HL-60 (cell line): ENCODE results near the gene NME5.

ENCODE experiments used
- DNase-seq, 2 experiments: peaks; one replicate each; pipeline ENCODE4 v3.0.0-alpha.2; 2010 to 2020; ENCODE audit warnings: low read depth in 1 of 2, low spot score in 1 of 2
- H3K27ac ChIP-seq: fragments of 250-450 bp; sonication (Bioruptor Pico); replicated peaks from 2 replicates; pipeline ENCODE4 v1.5.1; 2020; ENCODE audit warnings: mild to moderate bottlenecking, moderate library complexity
- H3K27me3 ChIP-seq: fragments of 250-450 bp; sonication (Bioruptor Pico); 2 replicates; pipeline ENCODE4 v1.5.1; 2021; ENCODE audit warnings: mild to moderate bottlenecking, moderate library complexity; ENCODE audit not compliant: insufficient read depth, poor library complexity, severe bottlenecking
- H3K4me3 ChIP-seq: replicated peaks from 2 replicates; pipeline ENCODE4 v1.5.1; 2011; ENCODE audit warnings: mild to moderate bottlenecking, control low read depth, low read length; ENCODE audit not compliant: insufficient read depth
- CTCF ChIP-seq: IDR thresholded peaks from one replicate; pipeline ENCODE4 v1.5.1; 2011; ENCODE audit warnings: low read length, control low read depth, inconsistent platforms; ENCODE audit not compliant: insufficient read depth
- GABPA ChIP-seq: IDR thresholded peaks from 2 replicates; pipeline ENCODE4 v1.6.1; 2012; ENCODE audit warnings: low read depth
- POLR2AphosphoS5 ChIP-seq: IDR thresholded peaks from 2 replicates; pipeline ENCODE4 v1.6.1; 2012; ENCODE audit warnings: low read depth
- REST ChIP-seq: IDR thresholded peaks from 2 replicates; pipeline ENCODE4 v1.6.1; 2012; ENCODE audit warnings: low read depth; ENCODE audit not compliant: insufficient replicate concordance
- SPI1 ChIP-seq: IDR thresholded peaks from 2 replicates; pipeline ENCODE4 v1.6.1; 2012; ENCODE audit warnings: low read depth, mild to moderate bottlenecking, borderline replicate concordance

Gene NME5

GRCh38 chr5:138109463-138110265, 29.6 kb downstream of the NME5 start:
- H3K27ac ChIP-seq: no peak overlapping the region
- DNase-seq: no peak
- TF ChIP-seq GABPA (no peak), REST (no peak), SPI1 (no peak), POLR2AphosphoS5 (no peak), CTCF (no peak)

GRCh38 chr5:138107213-138107612, 32.0 kb downstream of the NME5 start:
- Histone ChIP-seq H3K27ac (no peak overlapping the region), H3K4me3 (no peak overlapping the region), H3K27me3 (no peaks in the 10 kb centered on the region)
- TF ChIP-seq GABPA (no peak), POLR2AphosphoS5 (no peak), REST (no peak), SPI1 (no peak), CTCF (no peak)
- no peak for DNase-seq

More at GRCh38 chr5:138109463-138110265, 29.6 kb downstream of the NME5 start:
- H3K27me3 ChIP-seq: no peaks in the 10 kb centered on the region
- no peak overlapping the region for H3K4me3 ChIP-seq

- no peak overlapping the region for H3K27ac ChIP-seq
- no peak for TF ChIP-seq SPI1
- TF ChIP-seq GABPA: no peak
- no peak for TF ChIP-seq CTCF
- no peak for TF ChIP-seq POLR2AphosphoS5
- no peak for TF ChIP-seq REST
- no peak for DNase-seq
- no peaks in the 10 kb centered on the region for H3K27me3 ChIP-seq
- H3K4me3 ChIP-seq: no peak overlapping the region
Measured at GRCh38 chr5:138105709-138106108, 33.5 kb downstream of the NME5 start.
